HepG2 (cell line): ENCODE data around the gene VAMP8. TPM values are rescaled to one million over a fixed set of nuclear protein-coding genes. Genes with fewer than 3 reads are reported as not detected.

Source experiments
- CEBPZ ChIP-seq: IDR thresholded peaks from 2 replicates; pipeline ENCODE4 v1.6.1; 2012; ENCODE audit warnings: low read length, improper control_type of control experiment
- CREB3 ChIP-seq: sonication (generic); formaldehyde crosslinking; IDR thresholded peaks from 2 replicates; pipeline ENCODE4 v1.5.0; 2020; ENCODE audit warnings: missing genetic modification reagents
- IKZF1 ChIP-seq: fragments of 450-650 bp; IDR thresholded peaks from 2 replicates; pipeline ENCODE4 v1.7.1; 2016
- MXD3 ChIP-seq: IDR thresholded peaks from 2 replicates; pipeline ENCODE4 v1.6.1; 2016; ENCODE audit warnings: mild to moderate bottlenecking, missing biosample characterization, missing genetic modification reagents
- NR2C2 ChIP-seq: sonication (generic); formaldehyde crosslinking; IDR thresholded peaks from 2 replicates; pipeline ENCODE4 v1.4.0; 2020; ENCODE audit warnings: missing genetic modification reagents, mild to moderate bottlenecking, moderate library complexity, borderline replicate concordance
- PCBP2 ChIP-seq: fragments of 200-400 bp; formaldehyde crosslinking; optimal IDR thresholded peaks from 2 replicates; pipeline ENCODE3; 2018; ENCODE audit warnings: low read length, low read depth; ENCODE audit not compliant: poor library complexity, severe bottlenecking
- POLR2A ChIP-seq, 2 experiments: IDR thresholded peaks; 2 replicates each; pipeline ENCODE4 v1.6.1; 2011; ENCODE audit warnings: low read depth in 2 of 2, low read length in 2 of 2, mild to moderate bottlenecking in 1 of 2, moderate library complexity in 1 of 2; ENCODE audit not compliant: insufficient read depth in 1 of 2
- SKIL ChIP-seq: sonication (generic); formaldehyde crosslinking; IDR thresholded peaks from 2 replicates; pipeline ENCODE4 v1.8.0; 2022; ENCODE audit warnings: missing genetic modification reagents, mild to moderate bottlenecking, moderate library complexity, borderline replicate concordance
- SMYD3 ChIP-seq: sonication (generic); formaldehyde crosslinking; IDR thresholded peaks from 2 replicates; pipeline ENCODE4 v1.8.1; 2023; ENCODE audit warnings: mild to moderate bottlenecking, missing genetic modification reagents
- SRSF1 ChIP-seq: fragments of 200-400 bp; formaldehyde crosslinking; optimal IDR thresholded peaks from 2 replicates; pipeline ENCODE3; 2017; ENCODE audit warnings: mild to moderate bottlenecking, low read depth, low read length, moderate library complexity
- STAG1 ChIP-seq: sonication (generic); formaldehyde crosslinking; IDR thresholded peaks from 2 replicates; pipeline ENCODE4 v1.4.0; 2020; ENCODE audit warnings: missing genetic modification reagents
- ZNF234 ChIP-seq: sonication (generic); formaldehyde crosslinking; conservative IDR thresholded peaks from 2 replicates; pipeline ENCODE4 v1.5.1; 2020; ENCODE audit warnings: mild to moderate bottlenecking, missing genetic modification reagents
- ZNF329 ChIP-seq: sonication (generic); formaldehyde crosslinking; IDR thresholded peaks from 2 replicates; pipeline ENCODE4 v1.9.0; 2021; ENCODE audit warnings: low read depth, mild to moderate bottlenecking, missing genetic modification reagents
- ZNF441 ChIP-seq: sonication (generic); formaldehyde crosslinking; IDR thresholded peaks from 2 replicates; pipeline ENCODE4 v1.7.0; 2021; ENCODE audit warnings: missing genetic modification reagents, borderline replicate concordance
- ZNF850 ChIP-seq: sonication (generic); formaldehyde crosslinking; conservative IDR thresholded peaks from 2 replicates; pipeline ENCODE4 v1.9.0; 2021; ENCODE audit warnings: mild to moderate bottlenecking, missing genetic modification reagents
- polyA plus RNA-seq, 8 experiments: library from polyadenylated mRNA; depleted of rRNA in 3 of 8; stranded (reverse) in 7 of 8; unstranded in 1 of 8; fragments of >200 nt; fragmentation: Illumina TruSeq in 4 of 8; extraction: Trizol in 4 of 8; gene quantifications; 2 replicates each; pipeline versions ENCODE4 v1.2.1 to v1.2.3, GENCODE V29; 2011 to 2016; ENCODE audit warnings: low read depth in 4 of 8, missing spikeins in 1 of 8, mixed read lengths in 1 of 8; ENCODE audit not compliant: insufficient read depth in 1 of 8
- total RNA-seq, 5 experiments: library from RNA; depleted of rRNA; stranded (reverse); fragments of >200 nt; fragmentation: Illumina TruSeq; extraction: Trizol; gene quantifications; 2 replicates each; pipeline ENCODE4 v1.2.3, GENCODE V29; 2016; ENCODE audit warnings: low read depth in 1 of 5
- TF ChIP-seq, protein P1 (sequence below): sonication (generic); formaldehyde crosslinking; IDR thresholded peaks from 2 replicates; pipeline ENCODE4 v1.4.0; 2020; ENCODE audit warnings: missing genetic modification reagents, borderline replicate concordance
- TF ChIP-seq, protein P2 (sequence below), 2 experiments: sonication (generic) in 1 of 2; formaldehyde crosslinking in 1 of 2; IDR thresholded peaks; 2 replicates each; pipeline versions ENCODE4 v1.4.0 to v1.6.1; 2018 to 2020; ENCODE audit warnings: missing genetic modification reagents in 2 of 2, borderline replicate concordance in 1 of 2, low read depth in 1 of 2, mild to moderate bottlenecking in 1 of 2, missing biosample characterization in 1 of 2

VAMP8 gene
- total and polyA plus RNA-seq, 2 of the 13 experiments (the other 11 are each of a cell fraction or from before 2014, with no cell fraction given): 83.3 to 157 TPM

DNA sequence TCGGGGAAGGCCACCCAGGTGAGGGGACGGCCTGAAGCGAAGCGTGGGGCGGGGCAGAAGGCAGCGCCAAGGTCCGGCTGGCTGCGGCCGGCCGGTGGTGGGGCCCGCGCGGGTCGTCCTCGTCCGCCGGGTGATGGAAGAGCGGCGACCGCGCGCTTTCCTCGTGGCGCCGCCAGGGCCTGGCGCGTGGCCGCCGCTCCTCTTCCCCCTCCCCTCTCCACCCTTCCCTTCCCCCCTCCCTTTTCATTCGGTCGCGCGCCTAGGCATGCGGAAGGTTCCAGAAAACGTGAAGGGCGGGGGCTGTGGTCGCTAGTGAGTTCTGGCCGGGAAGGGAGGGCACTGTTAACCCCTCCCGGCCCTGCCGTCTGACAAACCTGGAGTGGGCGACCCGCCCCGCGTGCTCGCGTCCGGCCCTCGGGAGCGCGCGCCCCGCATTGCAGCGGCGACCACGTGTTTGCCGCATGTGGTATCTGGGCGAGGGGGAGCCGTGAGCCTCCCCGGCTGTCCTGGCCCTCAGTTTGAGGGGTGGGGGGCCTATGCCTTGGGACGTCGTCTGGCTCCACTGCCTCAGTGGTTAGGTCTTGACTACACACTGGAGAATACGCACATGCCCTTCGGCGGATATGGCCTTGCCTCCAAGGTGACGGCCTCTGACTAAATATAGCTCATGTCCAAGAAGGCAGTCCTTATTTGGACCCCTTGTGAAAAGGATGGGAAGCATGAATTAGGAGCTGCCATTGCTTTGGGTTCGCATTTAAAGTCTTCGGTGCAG is 37.8 kb upstream of the VAMP8 start (continued):
- TF ChIP-seq STAG1 (CRISPR knock-in tag) (peak; percentile 10; the same call in 1 of the 2 replicates), POLR2A (IDR thresholded peaks at IDR 0.05; ENCODE audit: insufficient read depth in 1 of 2, low read depth in 2 of 2, low read length in 2 of 2) (peak in 1 of 2 experiments; percentile 42; a peak in 2 of 4 replicates), CEBPZ (no peak), ZNF850 (CRISPR knock-in tag) (0 out of 2 replicates have a peak, but pooled peaks have one; percentile 6), SMYD3 (CRISPR knock-in tag) (0 out of 2 replicates have a peak, but pooled peaks have one; percentile 46), MXD3 (CRISPR knock-in tag) (peak; percentile 95), IKZF1 (no peak), ZNF234 (CRISPR knock-in tag) (no peak), NR2C2 (peak; percentile 44), ZNF441 (CRISPR knock-in tag) (no peak), CREB3 (peak; percentile 67; the same call in 1 of the 2 replicates), PCBP2 (no peak), SRSF1 (no peak), ZNF329 (CRISPR knock-in tag) (peak; percentile 16; the same call in 1 of the 2 replicates), SKIL (CRISPR knock-in tag) (no peak; the same call in 1 of the 2 replicates)
- TF ChIP-seq, protein P1, sequence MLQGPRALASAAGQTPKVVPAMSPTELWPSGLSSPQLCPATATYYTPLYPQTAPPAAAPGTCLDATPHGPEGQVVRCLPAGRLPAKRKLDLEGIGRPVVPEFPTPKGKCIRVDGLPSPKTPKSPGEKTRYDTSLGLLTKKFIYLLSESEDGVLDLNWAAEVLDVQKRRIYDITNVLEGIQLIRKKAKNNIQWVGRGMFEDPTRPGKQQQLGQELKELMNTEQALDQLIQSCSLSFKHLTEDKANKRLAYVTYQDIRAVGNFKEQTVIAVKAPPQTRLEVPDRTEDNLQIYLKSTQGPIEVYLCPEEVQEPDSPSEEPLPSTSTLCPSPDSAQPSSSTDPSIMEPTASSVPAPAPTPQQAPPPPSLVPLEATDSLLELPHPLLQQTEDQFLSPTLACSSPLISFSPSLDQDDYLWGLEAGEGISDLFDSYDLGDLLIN (CRISPR knock-in tag): peak; percentile 45; the same call in 1 of the 2 replicates
- TF ChIP-seq, protein P2, sequence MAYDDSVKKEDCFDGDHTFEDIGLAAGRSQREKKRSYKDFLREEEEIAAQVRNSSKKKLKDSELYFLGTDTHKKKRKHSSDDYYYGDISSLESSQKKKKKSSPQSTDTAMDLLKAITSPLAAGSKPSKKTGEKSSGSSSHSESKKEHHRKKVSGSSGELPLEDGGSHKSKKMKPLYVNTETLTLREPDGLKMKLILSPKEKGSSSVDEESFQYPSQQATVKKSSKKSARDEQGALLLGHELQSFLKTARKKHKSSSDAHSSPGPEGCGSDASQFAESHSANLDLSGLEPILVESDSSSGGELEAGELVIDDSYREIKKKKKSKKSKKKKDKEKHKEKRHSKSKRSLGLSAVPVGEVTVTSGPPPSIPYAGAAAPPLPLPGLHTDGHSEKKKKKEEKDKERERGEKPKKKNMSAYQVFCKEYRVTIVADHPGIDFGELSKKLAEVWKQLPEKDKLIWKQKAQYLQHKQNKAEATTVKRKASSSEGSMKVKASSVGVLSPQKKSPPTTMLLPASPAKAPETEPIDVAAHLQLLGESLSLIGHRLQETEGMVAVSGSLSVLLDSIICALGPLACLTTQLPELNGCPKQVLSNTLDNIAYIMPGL (CRISPR knock-in tag; IDR thresholded peaks at IDR 0.05; ENCODE audit: borderline replicate concordance in 1 of 2, low read depth in 1 of 2): peak in 1 of 2 experiments; percentile 16; a peak in 2 of 4 replicates
